Motor neuron (in vitro differentiated cells): ENCODE data around the gene NUDT6. TPM values are rescaled to one million over a fixed set of nuclear protein-coding genes. Genes with fewer than 3 reads are reported as not detected.
"Not testable (repeated sequence)": the region's sequence is repeated elsewhere in the genome, so short reads cannot be mapped to it uniquely, and the experiment has no call there.

Experiments used
- ATAC-seq, 8 experiments: fragments of 200-7000 bp; cut with Tn5 transposase; replicated peaks in 6 of 8; 2 replicates each; pipeline ENCODE4 v1.8.0; 2021; ENCODE audit warnings: mild to moderate bottlenecking in 8 of 8, moderate library complexity in 8 of 8
- H3K27ac ChIP-seq, 2 donors: fragments of 250-450 bp; sonication (Bioruptor Pico); 2 replicates each; pipeline ENCODE4 v1.9.0; 2021; ENCODE audit warnings: antibody characterized with exemption in 2 of 2, mild to moderate bottlenecking in 2 of 2, moderate library complexity in 1 of 2
- H3K4me1 ChIP-seq, 2 donors: fragments of 250-450 bp; sonication (Bioruptor Pico); replicated peaks in 1 of 2; 2 replicates each; pipeline ENCODE4 v1.6.1; 2021; ENCODE audit warnings: antibody characterized with exemption in 2 of 2, mild to moderate bottlenecking in 2 of 2, moderate library complexity in 1 of 2
- H3K4me3 ChIP-seq, 5 donors: fragments of 250-450 bp; sonication (Bioruptor Pico); 2 replicates each; pipeline ENCODE4 v1.9.0; 2021; ENCODE audit warnings: antibody characterized with exemption in 5 of 5, mild to moderate bottlenecking in 5 of 5, moderate library complexity in 4 of 5
- WGBS, 10 experiments: fragments of 450-650 bp; shearing (Covaris generic); methylation state at CpG; one replicate each; pipeline ENCODE4 v1.0.0; 2022; 5-methylcytosine and 5-hydroxymethylcytosine counted together
- in situ Hi-C, 9 experiments: fragments of 400-800 bp; cut with MboI; loops; one replicate each; pipeline ENCODE4 v1.15.0; 2021; ENCODE audit warnings: low sequenced_read_pairs in 9 of 9, low pct_unique_long_range_greater_than_20kb in 2 of 9; ENCODE audit not compliant: unreplicated experiment in 9 of 9
- total RNA-seq, 8 experiments: library from RNA; unstranded; fragments of 300-600 nt; gene quantifications; 2 replicates each; pipeline versions ENCODE4 v1.2.3 to v1.2.4, GENCODE V29; 2022

Gene NUDT6
- total RNA-seq, 8 experiments from 2014 or later = 6.6 to 14.2 (median 9.7) TPM

GRCh38 chr4:122858705-122859104 lies 63.7 kb downstream of the NUDT6 start:
- Histone ChIP-seq H3K27ac (no peak overlapping the region), H3K4me1 (no peaks in the 10 kb centered on the region), H3K4me3 (no peak overlapping the region)
- 57 to 100% (median 96%) methylated on average over 1 to 2 of the region's 2 CpGs; no CpG with 5 or more reads in 2 of the 10 experiments for WGBS, 10 experiments
- in situ Hi-C loops = no loop called here
- no peak for ATAC-seq

- H3K4me1 ChIP-seq = no peaks in the 10 kb centered on the region
- 83 to 100% (median 95%) methylated on average over 1 to 2 of the region's 2 CpGs; no CpG with 5 or more reads in 2 of the 10 experiments for WGBS, 10 experiments
- no peak overlapping the region for H3K4me3 ChIP-seq
- no peak for ATAC-seq
- in situ Hi-C loops = no loop called here
- H3K27ac ChIP-seq = no peak overlapping the region
These were observed 65.2 kb downstream of the NUDT6 start for GRCh38 chr4:122857160-122857559.

DNA sequence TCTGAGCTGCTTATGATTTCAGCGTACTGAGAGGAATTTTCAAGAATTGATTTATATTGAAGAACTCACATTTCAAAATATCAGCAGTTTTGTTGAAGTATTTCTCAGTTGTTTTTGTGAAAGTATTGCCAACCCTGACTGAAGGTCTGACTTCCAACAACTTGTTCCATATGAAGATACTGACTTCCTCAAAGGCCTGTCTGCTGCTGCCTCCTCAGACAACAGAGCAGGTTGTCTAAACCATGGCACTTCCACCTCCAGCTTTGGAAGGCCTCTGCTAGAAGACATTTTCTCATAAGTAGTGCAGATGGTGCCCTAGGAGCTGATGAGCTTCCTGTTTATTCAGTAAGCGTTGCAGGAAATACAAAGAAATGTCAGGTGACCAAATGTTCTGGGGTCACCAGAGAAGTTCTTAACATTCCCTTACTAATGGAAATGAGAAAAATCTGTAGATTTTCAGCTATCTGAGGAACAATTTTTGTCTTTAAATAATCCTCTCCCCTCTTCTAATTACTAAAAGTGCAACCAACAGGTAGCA lies 67.0 kb downstream of the NUDT6 start:
- H3K4me1 ChIP-seq = no peaks in the 10 kb centered on the region
- ATAC-seq = no peak
- H3K4me3 ChIP-seq = no peak overlapping the region
- in situ Hi-C loops = no loop called here
- no peak overlapping the region for H3K27ac ChIP-seq
- 40 to 100% (median 89%) methylated on average over 1 to 2 of the region's 2 CpGs for WGBS, 10 experiments

- Histone ChIP-seq H3K4me1 (no peaks in the 10 kb centered on the region), H3K4me3 (no peak overlapping the region), H3K27ac (no peak overlapping the region)
- 0 to 71% (median 52%) methylated on average over 1 to 5 of the region's 10 CpGs; no CpG with 5 or more reads in 2 of the 10 experiments for WGBS, 10 experiments
- in situ Hi-C loops = no loop called here
- peak in 5 of 8 experiments; percentile 29 to 90 (median 32) for ATAC-seq
These were observed 67.7 kb downstream of the NUDT6 start for GRCh38 chr4:122854447-122855352.

GRCh38 chr4:122851568-122851967 lies 70.8 kb downstream of the NUDT6 start:
- Histone ChIP-seq H3K4me1 (no peaks in the 10 kb centered on the region), H3K27ac (no peak overlapping the region), H3K4me3 (no peak overlapping the region)
- no peak for ATAC-seq
- in situ Hi-C loops = no loop called here

DNA sequence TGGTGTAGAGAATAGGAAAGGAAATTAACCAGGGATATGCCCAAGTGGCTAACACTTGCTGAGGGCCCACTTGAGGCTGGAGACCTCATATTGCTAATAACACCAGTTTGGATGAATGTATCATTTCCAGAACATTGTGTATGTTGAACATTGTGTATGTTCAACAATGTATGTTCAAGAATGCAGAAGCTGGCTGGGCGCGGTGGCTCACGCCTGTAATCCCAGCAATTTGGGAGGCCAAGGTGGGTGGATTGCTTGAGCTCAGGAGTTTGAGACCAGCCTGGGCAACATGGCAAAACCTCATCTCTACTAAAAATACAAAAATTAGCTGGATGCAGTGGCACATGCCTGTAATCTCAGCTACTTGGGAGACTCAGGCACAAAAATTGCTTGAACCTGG lies 72.6 kb downstream of the NUDT6 start:
- H3K27ac ChIP-seq, H3K4me3 ChIP-seq, H3K4me1 ChIP-seq, in situ Hi-C loops, ATAC-seq: not testable (repeated sequence)
- 100% methylated on average over 1 to 3 of the region's 3 CpGs; no CpG with 5 or more reads in 6 of the 10 experiments for WGBS, 10 experiments

DNA sequence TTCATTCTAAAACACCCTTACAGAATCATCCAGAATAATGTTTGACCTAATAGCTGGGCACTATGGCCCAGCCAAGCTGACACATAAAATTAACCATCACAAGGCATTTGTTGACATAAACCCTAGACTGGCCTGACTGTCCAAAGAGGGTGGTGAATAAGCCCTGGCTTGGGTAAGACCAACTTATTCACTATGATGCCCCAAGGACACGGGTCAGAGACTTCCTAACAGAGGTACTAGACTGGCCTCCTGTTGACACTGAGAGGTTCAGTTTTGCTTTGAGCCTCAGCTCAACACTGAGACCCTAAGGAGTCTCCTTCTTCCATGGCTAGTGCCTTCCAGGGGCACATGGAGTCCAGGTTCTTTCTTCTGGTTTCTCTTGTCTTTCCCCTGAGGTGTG lies 74.5 kb downstream of the NUDT6 start:
- no peak for ATAC-seq
- Histone ChIP-seq H3K4me3 (no peak overlapping the region), H3K4me1 (no peaks in the 10 kb centered on the region), H3K27ac (no peak overlapping the region)
- WGBS, 10 experiments = 50 to 100% (median 100%) methylated on average over 1 of the region's 1 CpG; no CpG with 5 or more reads in 6 of the 10 experiments
- in situ Hi-C loops = no loop called here

DNA sequence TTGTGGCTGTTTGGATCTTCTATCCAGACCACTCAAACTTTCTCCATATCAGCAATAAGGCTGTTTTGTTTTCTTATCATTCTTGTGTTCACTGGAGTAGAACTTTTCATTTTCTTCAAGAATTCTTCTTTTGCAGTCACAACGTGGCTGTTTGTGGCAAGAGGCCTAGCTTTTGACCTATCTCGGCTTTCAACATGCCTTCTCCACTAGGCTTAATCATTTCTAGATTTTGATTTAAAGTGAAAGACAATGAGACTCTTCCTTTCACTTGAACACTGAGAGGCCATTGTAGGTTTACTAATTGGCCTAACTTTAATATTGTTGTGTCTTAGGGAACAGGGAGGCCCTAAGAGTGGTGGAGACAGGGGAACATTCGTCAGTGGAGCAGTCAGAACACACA lies 76.6 kb downstream of the NUDT6 start:
- in situ Hi-C loops = no loop called here
- Histone ChIP-seq H3K4me1 (no peaks in the 10 kb centered on the region), H3K27ac (no peak overlapping the region), H3K4me3 (no peak overlapping the region)
- no peak for ATAC-seq
- WGBS, 10 experiments = 40 to 100% (median 64%) methylated on average over 1 to 3 of the region's 3 CpGs

DNA sequence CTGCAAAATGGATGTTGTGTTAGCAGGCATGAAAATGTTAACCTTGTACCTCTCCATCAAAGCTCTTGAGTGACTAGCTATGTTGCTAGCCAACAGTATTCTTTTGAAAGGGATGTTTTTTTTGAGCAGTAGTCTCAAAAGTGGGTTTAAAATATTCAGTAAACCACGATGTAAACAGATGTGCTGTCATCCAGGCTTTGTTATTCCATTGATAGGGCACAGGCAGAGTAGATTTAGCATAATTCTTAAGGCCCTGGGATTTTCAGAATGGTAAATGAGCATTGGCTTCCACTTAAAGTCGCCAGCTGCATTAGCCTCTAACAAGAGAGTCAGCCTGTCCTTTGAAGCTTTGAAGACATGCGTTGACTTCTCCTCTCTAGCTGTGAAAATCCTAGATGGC lies 77.3 kb downstream of the NUDT6 start:
- in situ Hi-C loops = no loop called here
- Histone ChIP-seq H3K4me1 (no peaks in the 10 kb centered on the region), H3K4me3 (no peak overlapping the region), H3K27ac (no peak overlapping the region)
- no peak for ATAC-seq
- WGBS, 10 experiments = 0 to 100% (median 83%) methylated on average over 1 to 2 of the region's 3 CpGs; no CpG with 5 or more reads in 3 of the 10 experiments

GRCh38 chr4:122844391-122844790 lies 78.0 kb downstream of the NUDT6 start:
- ATAC-seq, H3K4me1 ChIP-seq, in situ Hi-C loops, H3K27ac ChIP-seq, H3K4me3 ChIP-seq: not testable (repeated sequence)
- WGBS, 10 experiments = 67 to 100% (median 100%) methylated on average over 1 of the region's 1 CpG; no CpG with 5 or more reads in 1 of the 10 experiments

GRCh38 chr4:122842984-122843531 lies 79.3 kb downstream of the NUDT6 start:
- no peaks in the 10 kb centered on the region for H3K4me1 ChIP-seq
- WGBS, 10 experiments = 9 to 100% (median 80%) methylated on average over 1 to 4 of the region's 4 CpGs
- no peak overlapping the region for H3K4me3 ChIP-seq
- in situ Hi-C loops = no loop called here
- H3K27ac ChIP-seq = no peak overlapping the region
- ATAC-seq = peak in 2 of 8 experiments; percentile 57 to 81
